ENCODE results near the gene PLRG1. TPM values are rescaled to one million over a fixed set of nuclear protein-coding genes. Genes with fewer than 3 reads are reported as not detected.

The PLRG1 gene
- total RNA-seq, 2 experiments from 2014 or later: 150 to 152 TPM

DNA sequence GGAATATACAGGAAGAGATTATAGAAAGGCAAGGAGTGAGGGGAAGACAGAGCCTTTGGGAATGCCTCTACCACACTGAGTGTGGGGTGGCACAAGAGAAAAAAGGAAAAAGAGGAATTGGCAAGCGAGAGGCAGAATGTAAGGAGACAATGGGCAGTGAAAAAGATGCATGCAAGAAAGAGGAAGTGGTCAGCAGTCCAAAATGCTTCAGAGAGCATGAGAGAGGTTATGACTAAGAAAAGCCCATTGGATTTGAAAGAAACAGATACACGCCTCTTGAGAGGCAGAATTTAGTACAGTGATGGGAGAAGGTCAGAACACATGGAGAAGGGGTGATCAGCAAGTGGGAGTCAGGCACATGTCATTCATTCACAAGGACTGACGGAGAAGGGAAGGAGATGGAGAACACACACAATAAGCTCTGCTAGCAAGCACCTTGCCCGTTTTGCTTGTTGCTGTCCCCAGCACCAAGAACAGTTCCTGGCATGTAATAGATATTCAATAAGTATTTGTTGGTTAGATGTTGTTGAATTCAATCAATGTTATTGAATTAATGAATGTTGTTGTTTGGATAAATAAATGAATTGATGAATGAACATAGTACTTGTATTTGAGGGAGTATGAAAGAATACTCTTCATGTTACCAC is 65.0 kb downstream of the PLRG1 start:
- H3K4me3 Mint-ChIP-seq: no peak overlapping the region

More for the DNA sequence above, 65.0 kb downstream of the PLRG1 start:
- Mint-ChIP-seq H3K27me3 (peaks cover 33% of the 10 kb centered on the region), H3K36me3 (no peaks in the 10 kb centered on the region), H3K9me3 (no peaks in the 10 kb centered on the region), H3K4me1 (no peaks in the 10 kb centered on the region), H3K27ac (no peak overlapping the region)
- no peak for DNase-seq

Other genes with a start within 250 kb of the PLRG1 start
- gene DCHS2, start 58.6 kb downstream of the PLRG1 start, total RNA-seq: not detected
- gene FGB, start 12.6 kb upstream of the PLRG1 start, total RNA-seq: not detected
- not detected for gene FGA, start 40.3 kb upstream of the PLRG1 start, total RNA-seq
- gene FGG, start 62.3 kb upstream of the PLRG1 start, total RNA-seq: not detected
- gene LRAT, start 193.6 kb upstream of the PLRG1 start, total RNA-seq: under 1 TPM; 0.12 to 0.23 TPM
- not detected for gene RBM46, start 230.9 kb upstream of the PLRG1 start, total RNA-seq